ENCODE measurements around the gene AGBL3. TPM values are rescaled to one million over a fixed set of nuclear protein-coding genes. Genes with fewer than 3 reads are reported as not detected.

The AGBL3 gene
- total RNA-seq, 2 experiments from 2014 or later, result 2.2 to 2.5 TPM

- Mint-ChIP-seq H3K27me3 (no peaks in the 10 kb centered on the region), H3K4me3 (peak overlapping the region; percentile 97), H3K9me3 (no peaks in the 10 kb centered on the region), H3K36me3 (ENCODE audit: low read depth) (peaks cover 20% of the 10 kb centered on the region), H3K27ac (peak overlapping the region; percentile 94), H3K4me1 (ENCODE audit: low read depth) (peaks cover 39% of the 10 kb centered on the region)
- ChIA-PET CTCF (interaction anchor here (0.6 to 4.1 kb wide), 24 partner anchors 8 to 677 kb away, joined by 3 to 45 read pairs (median 4); partner anchors contain the start of genes CYREN, STMP1, TMEM140 and WDR91), POLR2A (interaction anchor here (1.0 to 4.8 kb wide), 10 partner anchors 9 to 527 kb away, joined by 3 to 70 read pairs (median 8); partner anchors contain the start of genes AKR1B1, BPGM, CYREN and TMEM140)
- DNase-seq (no peak), ATAC-seq (ENCODE audit: poor library complexity) (peak; percentile 67)
- Histone ChIP-seq H3K27ac (ENCODE audit: low read depth in 1 of 2, low read length in 2 of 2) (peak overlapping the region; percentile 89 to 92), H3K9me3 (ENCODE audit: control insufficient read depth in 1 of 2, insufficient read depth in 1 of 2, low read length in 2 of 2) (no peaks in the 10 kb centered on the region), H3K27me3 (ENCODE audit: control insufficient read depth in 1 of 2, insufficient read depth in 2 of 2, low read length in 2 of 2) (no peaks in the 10 kb centered on the region), H3K4me1 (ENCODE audit: insufficient read depth, low read length) (no peaks in the 10 kb centered on the region), H3K4me3 (ENCODE audit: low read length) (peak overlapping the region; percentile 90), H3K36me3 (ENCODE audit: insufficient read depth, low read length) (no peaks in the 10 kb centered on the region)
- intact Hi-C loops (cut with DNase I, micrococcal nuclease), result loop anchor here (1.0 to 10.0 kb wide), 7 partner anchors 161 to 531 kb away; partner anchors contain the start of genes TMEM140 (in 2 of the 2), WDR91 (in 2 of the 2), AKR1B1 (in 1 of the 2) and CYREN (in 1 of the 2)
- no peak for TF ChIP-seq CTCF (IDR thresholded peaks at IDR 0.05)
These were observed 380 bp upstream of the AGBL3 start for GRCh38 chr7:134985894-134986362.

GRCh38 chr7:134988161-134988560 lies 1.9 kb downstream of the AGBL3 start:
- Mint-ChIP-seq H3K4me1 (ENCODE audit: low read depth) (peaks cover 60% of the 10 kb centered on the region), H3K27ac (peak overlapping the region; percentile 40), H3K4me3 (peak overlapping the region; percentile 42), H3K36me3 (ENCODE audit: low read depth) (peaks cover 20% of the 10 kb centered on the region), H3K9me3 (no peaks in the 10 kb centered on the region), H3K27me3 (no peaks in the 10 kb centered on the region)
- H3K27me3 ChIP-seq (ENCODE audit: control insufficient read depth in 1 of 2, insufficient read depth in 2 of 2, low read length in 2 of 2), result no peaks in the 10 kb centered on the region
- POLR2A ChIA-PET, result interaction anchor here (3.7 to 4.8 kb wide), 3 partner anchors 160 to 222 kb away, joined by 27 to 70 read pairs (median 55); partner anchors contain the start of genes CYREN, TMEM140 and WDR91
- intact Hi-C loops (cut with DNase I, micrococcal nuclease), result loop anchor here (5.0 to 10.0 kb wide), 3 partner anchors 159 to 533 kb away; partner anchors contain the start of genes AKR1B1 (in 1 of the 2), TMEM140 (in 1 of the 2) and WDR91 (in 1 of the 2)
- H3K27ac ChIP-seq (ENCODE audit: low read depth in 1 of 2, low read length in 2 of 2), result no peak overlapping the region
- no peak for TF ChIP-seq CTCF (IDR thresholded peaks at IDR 0.05)
- H3K4me3 ChIP-seq (ENCODE audit: low read length), result no peak overlapping the region
- DNase-seq (no peak), ATAC-seq (ENCODE audit: poor library complexity) (no peak)
- CTCF ChIA-PET, result interaction anchor here (2.9 to 4.1 kb wide), 2 partner anchors 160 to 182 kb away, joined by 15 to 45 read pairs; partner anchors contain the start of genes CYREN and TMEM140
- no peaks in the 10 kb centered on the region for H3K36me3 ChIP-seq (ENCODE audit: insufficient read depth, low read length)
- peaks cover 4% of the 10 kb centered on the region for H3K4me1 ChIP-seq (ENCODE audit: insufficient read depth, low read length)
- no peaks in the 10 kb centered on the region for H3K9me3 ChIP-seq (ENCODE audit: control insufficient read depth in 1 of 2, insufficient read depth in 1 of 2, low read length in 2 of 2)

- Histone ChIP-seq H3K27me3 (ENCODE audit: control insufficient read depth in 1 of 2, insufficient read depth in 2 of 2, low read length in 2 of 2) (no peaks in the 10 kb centered on the region), H3K9me3 (ENCODE audit: control insufficient read depth in 1 of 2, insufficient read depth in 1 of 2, low read length in 2 of 2) (no peaks in the 10 kb centered on the region), H3K4me1 (ENCODE audit: insufficient read depth, low read length) (peaks cover 9% of the 10 kb centered on the region), H3K4me3 (ENCODE audit: low read length) (no peak overlapping the region), H3K36me3 (ENCODE audit: insufficient read depth, low read length) (peaks cover 12% of the 10 kb centered on the region), H3K27ac (ENCODE audit: low read depth in 1 of 2, low read length in 2 of 2) (no peak overlapping the region)
- intact Hi-C loops (cut with DNase I, micrococcal nuclease), result no loop called here
- CTCF ChIA-PET, result interaction anchor here (1.7 kb wide), 1 partner anchor 179 kb away, joined by 5 read pairs; the partner anchor contains the start of gene CYREN
- Mint-ChIP-seq H3K9me3 (no peaks in the 10 kb centered on the region), H3K4me1 (ENCODE audit: low read depth) (peaks cover 75% of the 10 kb centered on the region), H3K27ac (peak overlapping the region; percentile 37), H3K36me3 (ENCODE audit: low read depth) (peaks cover 36% of the 10 kb centered on the region), H3K4me3 (no peak overlapping the region), H3K27me3 (no peaks in the 10 kb centered on the region)
- POLR2A ChIA-PET, result interaction anchor here (0.8 kb wide), 1 partner anchor 156 kb away, joined by 3 read pairs; the partner anchor contains the start of gene TMEM140
- no peak for TF ChIP-seq CTCF (IDR thresholded peaks at IDR 0.05)
- ATAC-seq (ENCODE audit: poor library complexity) (no peak), DNase-seq (no peak)
These were observed 5.4 kb downstream of the AGBL3 start for GRCh38 chr7:134991469-134992339.
